B cell (primary cell): ENCODE data around the gene CPE. TPM values are rescaled to one million over a fixed set of nuclear protein-coding genes. Genes with fewer than 3 reads are reported as not detected.

Experiments used
- ATAC-seq: fragments of 200-7000 bp; cut with Tn5 transposase; one replicate; pipeline ENCODE4 v1.10.0; 2021; ENCODE audit warnings: low read depth, mild to moderate bottlenecking, moderate number of reproducible peaks, moderate library complexity
- CTCF ChIA-PET: fragments of 350-600 bp; sonication (Branson Sonifier 250); formaldehyde crosslinking; loops from one replicate; lab custom pipeline; 2021; ENCODE audit warnings: antibody characterized with exemption, inconsistent platforms; lab: Charles Lee
- POLR2A ChIA-PET: fragments of 350-600 bp; sonication (Branson Sonifier 250); formaldehyde crosslinking; loops from one replicate; lab custom pipeline; 2021; ENCODE audit warnings: antibody characterized with exemption; lab: Charles Lee
- DNase-seq: peaks from one replicate; pipeline ENCODE4 v3.0.0; 2013
- H2AFZ ChIP-seq: 2 replicates; pipeline ENCODE4 v1.6.1; 2012; ENCODE audit warnings: mild to moderate bottlenecking, low read depth, low read length; ENCODE audit not compliant: insufficient read depth, poor library complexity, severe bottlenecking
- H3K27ac ChIP-seq, 2 donors: 1 replicate in 1 of 2; 2 replicates in 1 of 2; pipeline ENCODE4 v1.5.1; 2012 to 2013; ENCODE audit warnings: low read length in 2 of 2, mild to moderate bottlenecking in 2 of 2, moderate library complexity in 1 of 2
- H3K27me3 ChIP-seq, 4 experiments: fragments of 200-600 bp in 1 of 4; sonication (generic) in 1 of 4; replicated peaks in 1 of 4; 1 replicate in 2 of 4; 2 replicates in 2 of 4; pipeline versions ENCODE4 v1.6.1 to v1.7.0; 2013 to 2016; ENCODE audit warnings: low read length in 3 of 4, mild to moderate bottlenecking in 2 of 4, mixed read lengths in 1 of 4, moderate library complexity in 1 of 4; ENCODE audit not compliant: insufficient read depth in 4 of 4, control insufficient read depth in 3 of 4; ENCODE audit errors: control extremely low read depth in 1 of 4
- H3K36me3 ChIP-seq, 2 experiments: replicated peaks in 1 of 2; 1 replicate in 1 of 2; 2 replicates in 1 of 2; pipeline versions ENCODE4 v1.6.1 to v1.7.1; 2013; ENCODE audit warnings: low read length in 1 of 2; ENCODE audit not compliant: insufficient read depth in 2 of 2, control insufficient read depth in 1 of 2; ENCODE audit errors: control extremely low read depth in 1 of 2, extremely low read depth in 1 of 2
- H3K4me1 ChIP-seq, 2 donors: fragments of 200-600 bp in 1 of 2; sonication (generic) in 1 of 2; 1 replicate in 1 of 2; 2 replicates in 1 of 2; pipeline versions ENCODE4 v1.5.1 to v1.6.1; 2013 to 2017; ENCODE audit warnings: low read length in 2 of 2; ENCODE audit not compliant: control insufficient read depth in 2 of 2, insufficient read depth in 2 of 2
- H3K4me2 ChIP-seq: replicated peaks from 2 replicates; pipeline ENCODE3; 2012; ENCODE audit warnings: mild to moderate bottlenecking, low read depth, low read length; ENCODE audit not compliant: poor library complexity, severe bottlenecking
- H3K4me3 ChIP-seq, 5 experiments: fragments of 200-600 bp in 1 of 5; sonication (generic) in 1 of 5; 1 replicate in 3 of 5; 2 replicates in 2 of 5; pipeline versions ENCODE4 v1.5.1 to v1.7.0; 2011 to 2016; ENCODE audit warnings: low read length in 4 of 5, mild to moderate bottlenecking in 4 of 5, low read depth in 2 of 5, control low read depth in 1 of 5, moderate library complexity in 1 of 5; ENCODE audit not compliant: insufficient read depth in 1 of 5; ENCODE audit errors: control extremely low read depth in 1 of 5, extremely low read depth in 1 of 5
- H3K79me2 ChIP-seq: fragments of 200-600 bp; sonication (generic); one replicate; pipeline ENCODE4 v1.6.0; 2016; ENCODE audit warnings: low read length; ENCODE audit not compliant: control insufficient read depth, insufficient read depth
- H3K9ac ChIP-seq: fragments of 200-600 bp; sonication (generic); 2 replicates; pipeline ENCODE4 v1.6.1; 2017; ENCODE audit warnings: mild to moderate bottlenecking, low read length, moderate library complexity
- H3K9me3 ChIP-seq, 3 donors: one replicate each; pipeline versions ENCODE4 v1.6.1 to v1.7.1; 2013; ENCODE audit warnings: low read length in 2 of 3; ENCODE audit not compliant: control insufficient read depth in 2 of 3, insufficient read depth in 1 of 3; ENCODE audit errors: control extremely low read depth in 1 of 3
- H4K20me1 ChIP-seq: 2 replicates; pipeline ENCODE4 v1.6.0; 2012; ENCODE audit warnings: mild to moderate bottlenecking, low read length; ENCODE audit not compliant: insufficient read depth, control insufficient read depth, poor library complexity, severe bottlenecking
- H3K27ac Mint-ChIP-seq: one replicate; pipeline ENCODE4 v1.8.0; 2021; ENCODE audit warnings: mixed read lengths
- H3K27me3 Mint-ChIP-seq: one replicate; pipeline ENCODE4 v1.8.0; 2021; ENCODE audit warnings: mixed read lengths
- H3K4me1 Mint-ChIP-seq: one replicate; pipeline ENCODE4 v1.8.0; 2021; ENCODE audit warnings: mixed read lengths
- H3K4me3 Mint-ChIP-seq: one replicate; pipeline ENCODE4 v1.8.0; 2021; ENCODE audit warnings: mixed read lengths
- H3K9me3 Mint-ChIP-seq: one replicate; pipeline ENCODE4 v1.8.0; 2022; ENCODE audit warnings: mixed read lengths; ENCODE audit not compliant: insufficient read depth
- EZH2 ChIP-seq: IDR thresholded peaks from 2 replicates; pipeline ENCODE4 v1.6.1; 2012; ENCODE audit warnings: borderline replicate concordance, low read depth, mild to moderate bottlenecking, moderate library complexity, low read length; ENCODE audit not compliant: insufficient read depth, poor library complexity, severe bottlenecking
- WGBS: methylation state at CpG from one replicate; pipeline ENCODE4 v1.1.5; 2013; ENCODE audit warnings: missing lambda C conversion rate; ENCODE audit not compliant: insufficient coverage; 5-methylcytosine and 5-hydroxymethylcytosine counted together
- intact Hi-C: fragments of 100-400 bp; cut with micrococcal nuclease; formaldehyde crosslinking; loops from one replicate; pipeline ENCODE4 v1.10.0; 2022
- polyA plus RNA-seq: library from polyadenylated mRNA; depleted of rRNA; stranded (reverse); fragments of >200 nt; gene quantifications from 2 replicates; pipeline ENCODE4 v1.2.3, GENCODE V29; 2012
- total RNA-seq, 2 donors: library from RNA; stranded (reverse); fragments of 120-200 nt in 1 of 2; gene quantifications; 1 replicate in 1 of 2; 2 replicates in 1 of 2; pipeline versions ENCODE4 v1.2.3 to v1.2.4, GENCODE V29; 2013 to 2022
- TF ChIP-seq, protein P1 (sequence below): fragments of 200-600 bp; IDR thresholded peaks from one replicate; pipeline ENCODE4 v1.8.0; 2022; ENCODE audit warnings: antibody characterized with exemption, mild to moderate bottlenecking

The CPE gene
- total and polyA plus RNA-seq, 2 donors (not counting 1 experiment from before 2014, with no cell fraction given) = not detected

DNA sequence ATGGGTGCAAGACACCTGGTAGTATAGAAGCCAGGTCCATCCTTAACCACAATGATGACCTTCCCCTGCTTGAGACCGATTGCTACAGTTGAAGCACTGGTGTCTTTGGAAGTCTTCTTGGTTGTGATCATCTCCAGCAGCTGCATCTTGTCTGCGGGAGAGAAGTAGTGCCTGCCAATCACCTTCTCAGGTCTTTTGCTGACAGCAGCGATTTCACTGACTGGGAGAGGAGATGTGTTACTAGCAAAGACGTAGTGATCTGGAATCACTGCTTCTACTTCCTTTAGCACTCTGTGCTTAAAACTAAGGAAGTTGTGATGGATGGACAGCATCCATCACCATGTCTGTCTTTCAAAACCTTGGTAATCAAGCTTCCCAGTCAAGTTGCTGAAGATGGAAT lies 25.9 kb downstream of the CPE start:
- POLR2A ChIA-PET = no interaction called here
- Histone ChIP-seq H2AFZ (no peak overlapping the region), H3K4me1 (no peaks in the 10 kb centered on the region), H3K9ac (no peak overlapping the region), H3K9me3 (no peaks in the 10 kb centered on the region), H3K27me3 (no peaks in the 10 kb centered on the region), H4K20me1 (no peaks in the 10 kb centered on the region), H3K4me3 (no peak overlapping the region), H3K36me3 (no peaks in the 10 kb centered on the region), H3K79me2 (no peaks in the 10 kb centered on the region), H3K27ac (no peak overlapping the region), H3K4me2 (no peak overlapping the region)
- DNase-seq (no peak), ATAC-seq (no peak)
- Mint-ChIP-seq H3K4me3 (no peak overlapping the region), H3K4me1 (no peaks in the 10 kb centered on the region), H3K27me3 (peaks cover 23% of the 10 kb centered on the region), H3K27ac (no peak overlapping the region), H3K9me3 (no peaks in the 10 kb centered on the region)
- WGBS = 100% methylated on average over 1 of the region's 4 CpGs
- intact Hi-C loops = no loop called here
- CTCF ChIA-PET = interaction anchor here (0.7 kb wide), 1 partner anchor 1231 kb away, joined by 3 read pairs; no protein-coding TSS in a partner anchor
- TF ChIP-seq, protein P1, sequence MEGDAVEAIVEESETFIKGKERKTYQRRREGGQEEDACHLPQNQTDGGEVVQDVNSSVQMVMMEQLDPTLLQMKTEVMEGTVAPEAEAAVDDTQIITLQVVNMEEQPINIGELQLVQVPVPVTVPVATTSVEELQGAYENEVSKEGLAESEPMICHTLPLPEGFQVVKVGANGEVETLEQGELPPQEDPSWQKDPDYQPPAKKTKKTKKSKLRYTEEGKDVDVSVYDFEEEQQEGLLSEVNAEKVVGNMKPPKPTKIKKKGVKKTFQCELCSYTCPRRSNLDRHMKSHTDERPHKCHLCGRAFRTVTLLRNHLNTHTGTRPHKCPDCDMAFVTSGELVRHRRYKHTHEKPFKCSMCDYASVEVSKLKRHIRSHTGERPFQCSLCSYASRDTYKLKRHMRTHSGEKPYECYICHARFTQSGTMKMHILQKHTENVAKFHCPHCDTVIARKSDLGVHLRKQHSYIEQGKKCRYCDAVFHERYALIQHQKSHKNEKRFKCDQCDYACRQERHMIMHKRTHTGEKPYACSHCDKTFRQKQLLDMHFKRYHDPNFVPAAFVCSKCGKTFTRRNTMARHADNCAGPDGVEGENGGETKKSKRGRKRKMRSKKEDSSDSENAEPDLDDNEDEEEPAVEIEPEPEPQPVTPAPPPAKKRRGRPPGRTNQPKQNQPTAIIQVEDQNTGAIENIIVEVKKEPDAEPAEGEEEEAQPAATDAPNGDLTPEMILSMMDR = no peak
- no peak for TF ChIP-seq EZH2

DNA sequence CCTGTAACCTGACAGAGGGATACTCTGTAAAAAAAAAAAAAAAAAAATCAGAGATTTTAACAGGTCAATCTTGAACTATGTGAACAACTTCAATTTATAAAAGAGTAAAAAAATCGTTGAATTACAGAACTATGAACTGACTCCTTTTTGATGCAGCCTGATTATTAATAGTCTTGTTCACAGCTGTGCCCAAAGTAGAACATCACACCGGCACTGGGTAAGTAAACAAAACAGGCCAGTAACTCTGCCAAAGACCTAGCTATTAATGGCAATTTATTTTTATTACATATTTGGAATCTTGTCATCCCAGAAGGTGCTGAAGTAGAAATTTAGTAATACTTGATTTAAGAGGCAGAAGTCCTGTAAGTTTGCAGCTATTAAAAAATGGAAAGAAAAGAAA lies 31.4 kb downstream of the CPE start:
- Histone ChIP-seq H3K9me3 (no peaks in the 10 kb centered on the region), H4K20me1 (no peaks in the 10 kb centered on the region), H2AFZ (no peak overlapping the region), H3K27me3 (no peaks in the 10 kb centered on the region), H3K4me3 (no peak overlapping the region), H3K4me2 (no peak overlapping the region), H3K27ac (no peak overlapping the region), H3K79me2 (no peaks in the 10 kb centered on the region), H3K4me1 (no peaks in the 10 kb centered on the region), H3K36me3 (no peaks in the 10 kb centered on the region), H3K9ac (no peak overlapping the region)
- CTCF ChIA-PET = no interaction called here
- intact Hi-C loops = no loop called here
- Mint-ChIP-seq H3K27ac (no peak overlapping the region), H3K27me3 (peaks cover 23% of the 10 kb centered on the region), H3K4me3 (no peak overlapping the region), H3K4me1 (no peaks in the 10 kb centered on the region), H3K9me3 (no peaks in the 10 kb centered on the region)
- POLR2A ChIA-PET = no interaction called here
- DNase-seq = no peak
- WGBS = no CpG with 5 or more reads among the region's 2 CpGs
- no peak for TF ChIP-seq EZH2
- TF ChIP-seq, protein P1 = no peak
- no peak for ATAC-seq
